ENCODE data around the gene SLFNL1. TPM values are rescaled to one million over a fixed set of nuclear protein-coding genes. Genes with fewer than 3 reads are reported as not detected.

The SLFNL1 gene
- total RNA-seq, 1 experiment from 2014 or later = 0.11 TPM

DNA sequence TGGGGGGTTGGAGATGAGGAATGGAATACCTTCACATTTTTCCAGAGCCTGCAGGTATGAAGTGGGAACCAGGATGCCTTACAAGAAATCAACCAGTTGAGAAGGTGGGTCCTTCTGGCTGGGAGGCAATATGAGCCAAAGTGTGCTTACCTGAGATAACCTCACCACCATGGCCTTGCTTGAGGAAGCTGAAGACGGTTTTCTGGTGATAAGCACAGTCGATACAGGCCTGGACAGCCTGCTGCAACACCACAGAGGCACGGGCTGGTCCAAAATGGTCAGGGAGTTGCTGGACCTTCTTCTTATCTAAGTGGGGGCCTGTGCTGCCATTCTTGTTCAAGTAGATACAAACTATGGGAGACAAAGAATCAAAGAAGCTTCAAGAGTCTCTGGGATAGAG lies 27.0 kb upstream of the SLFNL1 start:
- no peaks in the 10 kb centered on the region for H3K27me3 Mint-ChIP-seq (ENCODE audit: low read depth)
- no CpG with 5 or more reads among the region's 3 CpGs for WGBS (ENCODE audit: extremely low coverage, insufficient read length, low lambda C conversion rate)
- no peak overlapping the region for H3K4me2 ChIP-seq (ENCODE audit: insufficient read depth, insufficient read length, low read length)
- no peak overlapping the region for H2BK5ac ChIP-seq (ENCODE audit: insufficient read length, low read length)
- H3K4me1 Mint-ChIP-seq = peaks cover 3 to 4% of the 10 kb centered on the region in 2 experiments; a peak in 1 of 4 replicates
- no peak overlapping the region for H2AK5ac ChIP-seq (ENCODE audit: insufficient read length, low read length)
- TF ChIP-seq, protein P1, sequence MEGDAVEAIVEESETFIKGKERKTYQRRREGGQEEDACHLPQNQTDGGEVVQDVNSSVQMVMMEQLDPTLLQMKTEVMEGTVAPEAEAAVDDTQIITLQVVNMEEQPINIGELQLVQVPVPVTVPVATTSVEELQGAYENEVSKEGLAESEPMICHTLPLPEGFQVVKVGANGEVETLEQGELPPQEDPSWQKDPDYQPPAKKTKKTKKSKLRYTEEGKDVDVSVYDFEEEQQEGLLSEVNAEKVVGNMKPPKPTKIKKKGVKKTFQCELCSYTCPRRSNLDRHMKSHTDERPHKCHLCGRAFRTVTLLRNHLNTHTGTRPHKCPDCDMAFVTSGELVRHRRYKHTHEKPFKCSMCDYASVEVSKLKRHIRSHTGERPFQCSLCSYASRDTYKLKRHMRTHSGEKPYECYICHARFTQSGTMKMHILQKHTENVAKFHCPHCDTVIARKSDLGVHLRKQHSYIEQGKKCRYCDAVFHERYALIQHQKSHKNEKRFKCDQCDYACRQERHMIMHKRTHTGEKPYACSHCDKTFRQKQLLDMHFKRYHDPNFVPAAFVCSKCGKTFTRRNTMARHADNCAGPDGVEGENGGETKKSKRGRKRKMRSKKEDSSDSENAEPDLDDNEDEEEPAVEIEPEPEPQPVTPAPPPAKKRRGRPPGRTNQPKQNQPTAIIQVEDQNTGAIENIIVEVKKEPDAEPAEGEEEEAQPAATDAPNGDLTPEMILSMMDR (conservative IDR thresholded peaks at IDR 0.05) = no peak
- H2BK20ac ChIP-seq (ENCODE audit: low read depth, low read length, poor library complexity, severe bottlenecking) = no peak overlapping the region
- no peaks in the 10 kb centered on the region for H4K20me1 ChIP-seq (ENCODE audit: control insufficient read depth, insufficient read depth, insufficient read length)
- H3K18ac ChIP-seq (ENCODE audit: insufficient read length, low read depth, low read length) = no peak overlapping the region
- no peaks in the 10 kb centered on the region for H3K9me3 ChIP-seq (ENCODE audit: control insufficient read depth, low read depth, low read length)
- H3K56ac ChIP-seq (ENCODE audit: insufficient read length, low read depth, low read length) = no peak overlapping the region
- H4K8ac ChIP-seq (replicated peaks; ENCODE audit: insufficient read length, low read depth, low read length) = no peak overlapping the region
- H4K5ac ChIP-seq (ENCODE audit: insufficient read length, low read depth, low read length) = no peak overlapping the region
- H3K23ac ChIP-seq (ENCODE audit: insufficient read length, low read depth, low read length) = no peak overlapping the region
- no peak overlapping the region for H2BK15ac ChIP-seq (ENCODE audit: low read depth, low read length)
- H3K79me2 ChIP-seq (ENCODE audit: insufficient read depth, low read length) = no peaks in the 10 kb centered on the region
- no peak overlapping the region for H3K27ac ChIP-seq (ENCODE audit: insufficient read length, low read depth, low read length)
- no peak overlapping the region for H3K4me3 Mint-ChIP-seq
- no peak overlapping the region for H3K27ac Mint-ChIP-seq
- no peaks in the 10 kb centered on the region for H3K27me3 ChIP-seq (ENCODE audit: insufficient read depth, low read length)
- no peak overlapping the region for H2BK120ac ChIP-seq (ENCODE audit: low read depth, low read length, poor library complexity, severe bottlenecking)
- H3K9me3 Mint-ChIP-seq = no peaks in the 10 kb centered on the region
- H3K23me2 ChIP-seq (ENCODE audit: insufficient read length, low read depth, low read length, poor library complexity, severe bottlenecking) = no peaks in the 10 kb centered on the region
- DNase-seq = no peak
- peaks cover 3 to 32% (median 21%) of the 10 kb centered on the region in 3 experiments; a peak in 6 of 7 replicates for H3K36me3 Mint-ChIP-seq (ENCODE audit: insufficient read depth in 1 of 3, low read depth in 3 of 3)
- no peak overlapping the region for H3T11ph ChIP-seq (ENCODE audit: low read length)
- no peak overlapping the region for H3K9ac ChIP-seq (ENCODE audit: extremely low read depth, insufficient read length, low read length)
- H3K4ac ChIP-seq (ENCODE audit: low read depth, low read length) = no peak overlapping the region
- no peaks in the 10 kb centered on the region for H3K79me1 ChIP-seq (ENCODE audit: insufficient read depth, low read depth, low read length, poor library complexity, severe bottlenecking)
- no peaks in the 10 kb centered on the region for H3K4me1 ChIP-seq (ENCODE audit: insufficient read depth, low read length)
- no peak overlapping the region for H2AFZ ChIP-seq (ENCODE audit: low read length)
- no peak overlapping the region for H2BK12ac ChIP-seq (ENCODE audit: insufficient read length, low read depth, low read length)
- H4K91ac ChIP-seq (ENCODE audit: insufficient read length, low read depth, low read length) = no peak overlapping the region
- no peak overlapping the region for H3K14ac ChIP-seq (ENCODE audit: insufficient read depth, low read length)

Measured in H9 (cell line).